HEK293 (cell line): ENCODE measurements around the gene AVP.

Experiments
- CTCF ChIA-PET: fragments of 350-600 bp; formaldehyde crosslinking; extraction: SDS; loops from one replicate; lab custom pipeline; 2021; ENCODE audit warnings: antibody characterized with exemption; lab: Yijun Ruan, JAX
- POLR2A ChIA-PET: fragments of 300-600 bp; formaldehyde crosslinking; extraction: SDS; loops from one replicate; lab custom pipeline; 2020; ENCODE audit warnings: antibody characterized with exemption, inconsistent platforms; lab: Yijun Ruan, JAX
- H3K27ac ChIP-seq: fragments of 200-500 bp; sonication (Bioruptor generic); 2 replicates; pipeline ENCODE4 v1.5.1; 2014; ENCODE audit warnings: low read depth, low read length, control low read depth, inconsistent platforms; ENCODE audit errors: extremely low read depth
- H3K36me3 ChIP-seq, 2 experiments: fragments of 200-500 bp in 1 of 2; sonication (Bioruptor generic) in 1 of 2; 1 replicate in 1 of 2; 2 replicates in 1 of 2; pipeline ENCODE4 v1.5.1; 2014 to 2017; ENCODE audit warnings: inconsistent platforms in 2 of 2, low read length in 2 of 2; ENCODE audit not compliant: control insufficient read depth in 2 of 2, insufficient read depth in 1 of 2
- H3K4me1 ChIP-seq: fragments of 200-500 bp; sonication (Bioruptor generic); 2 replicates; pipeline ENCODE4 v1.5.1; 2014; ENCODE audit warnings: mild to moderate bottlenecking, low read length, inconsistent platforms; ENCODE audit not compliant: control insufficient read depth, insufficient read depth
- H3K4me3 ChIP-seq: 2 replicates; pipeline ENCODE4 v1.5.1; 2011; ENCODE audit warnings: low read depth, mild to moderate bottlenecking, control low read depth, low read length, moderate library complexity
- H3K9me3 ChIP-seq: fragments of 200-500 bp; sonication (Bioruptor generic); 2 replicates; pipeline ENCODE4 v1.5.1; 2014; ENCODE audit warnings: low read depth, low read length, inconsistent platforms; ENCODE audit not compliant: control insufficient read depth, insufficient read depth
- GLIS1 ChIP-seq: fragments of 450-650 bp; formaldehyde crosslinking; IDR thresholded peaks from 2 replicates; pipeline ENCODE4 v1.5.1; 2016; ENCODE audit warnings: missing biosample characterization, missing genetic modification characterization
- HOXD13 ChIP-seq: sonication (generic); formaldehyde crosslinking; IDR thresholded peaks from 2 replicates; pipeline ENCODE4 v1.8.0; 2022; ENCODE audit warnings: missing genetic modification reagents, borderline replicate concordance
- YY2 ChIP-seq: fragments of 450-650 bp; formaldehyde crosslinking; IDR thresholded peaks from 2 replicates; pipeline ENCODE4 v1.5.1; 2016; ENCODE audit warnings: missing biosample characterization, missing genetic modification characterization
- ZNF10 ChIP-seq: fragments of 450-650 bp; formaldehyde crosslinking; IDR thresholded peaks from 2 replicates; pipeline ENCODE4 v1.5.1; 2017; ENCODE audit warnings: missing biosample characterization, missing genetic modification characterization
- ZNF157 ChIP-seq: fragments of 450-650 bp; formaldehyde crosslinking; IDR thresholded peaks from 2 replicates; pipeline ENCODE4 v1.5.1; 2016; ENCODE audit warnings: missing biosample characterization, missing genetic modification characterization
- ZNF311 ChIP-seq: fragments of 450-650 bp; formaldehyde crosslinking; IDR thresholded peaks from 2 replicates; pipeline ENCODE4 v1.5.1; 2017; ENCODE audit warnings: missing biosample characterization, missing genetic modification characterization, borderline replicate concordance
- ZNF354C ChIP-seq: fragments of 450-650 bp; formaldehyde crosslinking; IDR thresholded peaks from 2 replicates; pipeline ENCODE4 v1.5.1; 2016; ENCODE audit warnings: missing biosample characterization, missing genetic modification characterization, low read depth, borderline replicate concordance
- ZNF404 ChIP-seq: fragments of 450-650 bp; formaldehyde crosslinking; IDR thresholded peaks from 2 replicates; pipeline ENCODE4 v1.5.1; 2017; ENCODE audit warnings: missing biosample characterization, missing genetic modification characterization
- ZNF580 ChIP-seq: fragments of 450-650 bp; formaldehyde crosslinking; IDR thresholded peaks from 2 replicates; pipeline ENCODE4 v1.5.1; 2016; ENCODE audit warnings: missing biosample characterization, missing genetic modification characterization
- ZNF624 ChIP-seq: fragments of 450-650 bp; formaldehyde crosslinking; IDR thresholded peaks from 2 replicates; pipeline ENCODE4 v1.5.1; 2017; ENCODE audit warnings: missing biosample characterization, missing genetic modification characterization
- ZNF626 ChIP-seq: fragments of 450-650 bp; sonication (Bioruptor Pico); formaldehyde crosslinking; IDR thresholded peaks from 2 replicates; pipeline ENCODE4 v1.5.1; 2018; ENCODE audit warnings: missing biosample characterization, missing genetic modification characterization, inconsistent platforms
- TF ChIP-seq, protein P1 (sequence below): fragments of 450-650 bp; formaldehyde crosslinking; IDR thresholded peaks from 2 replicates; pipeline ENCODE4 v1.5.1; 2016; ENCODE audit warnings: missing biosample characterization, missing genetic modification characterization

The AVP gene

GRCh38 chr20:3121955-3122610 lies 37.6 kb upstream of the AVP start:
- Histone ChIP-seq H3K4me3 (no peak overlapping the region), H3K4me1 (peaks cover 4% of the 10 kb centered on the region; the same call in 1 of the 2 replicates), H3K36me3 (peaks cover 8 to 30% of the 10 kb centered on the region in 2 experiments; a peak in 2 of 3 replicates), H3K27ac (no peak overlapping the region), H3K9me3 (no peaks in the 10 kb centered on the region)
- ChIA-PET POLR2A (no interaction called here), CTCF (interaction anchor here (0.6 to 0.8 kb wide), 3 partner anchors 69 to 97 kb away, joined by 3 to 5 read pairs (median 3); no protein-coding TSS in a partner anchor)
- TF ChIP-seq ZNF404 (tag by site-specific recombination) (no peak), ZNF624 (no peak), ZNF311 (tag by site-specific recombination) (no peak), HOXD13 (CRISPR knock-in tag) (no peak), ZNF580 (tag by site-specific recombination) (no peak), ZNF10 (tag by site-specific recombination) (no peak)
- TF ChIP-seq, all 188 proteins: peak for 0

GRCh38 chr20:3121271-3121911 lies 36.9 kb upstream of the AVP start:
- Histone ChIP-seq H3K27ac (no peak overlapping the region), H3K4me1 (peaks cover 4% of the 10 kb centered on the region; the same call in 1 of the 2 replicates)
- TF ChIP-seq, protein P1, sequence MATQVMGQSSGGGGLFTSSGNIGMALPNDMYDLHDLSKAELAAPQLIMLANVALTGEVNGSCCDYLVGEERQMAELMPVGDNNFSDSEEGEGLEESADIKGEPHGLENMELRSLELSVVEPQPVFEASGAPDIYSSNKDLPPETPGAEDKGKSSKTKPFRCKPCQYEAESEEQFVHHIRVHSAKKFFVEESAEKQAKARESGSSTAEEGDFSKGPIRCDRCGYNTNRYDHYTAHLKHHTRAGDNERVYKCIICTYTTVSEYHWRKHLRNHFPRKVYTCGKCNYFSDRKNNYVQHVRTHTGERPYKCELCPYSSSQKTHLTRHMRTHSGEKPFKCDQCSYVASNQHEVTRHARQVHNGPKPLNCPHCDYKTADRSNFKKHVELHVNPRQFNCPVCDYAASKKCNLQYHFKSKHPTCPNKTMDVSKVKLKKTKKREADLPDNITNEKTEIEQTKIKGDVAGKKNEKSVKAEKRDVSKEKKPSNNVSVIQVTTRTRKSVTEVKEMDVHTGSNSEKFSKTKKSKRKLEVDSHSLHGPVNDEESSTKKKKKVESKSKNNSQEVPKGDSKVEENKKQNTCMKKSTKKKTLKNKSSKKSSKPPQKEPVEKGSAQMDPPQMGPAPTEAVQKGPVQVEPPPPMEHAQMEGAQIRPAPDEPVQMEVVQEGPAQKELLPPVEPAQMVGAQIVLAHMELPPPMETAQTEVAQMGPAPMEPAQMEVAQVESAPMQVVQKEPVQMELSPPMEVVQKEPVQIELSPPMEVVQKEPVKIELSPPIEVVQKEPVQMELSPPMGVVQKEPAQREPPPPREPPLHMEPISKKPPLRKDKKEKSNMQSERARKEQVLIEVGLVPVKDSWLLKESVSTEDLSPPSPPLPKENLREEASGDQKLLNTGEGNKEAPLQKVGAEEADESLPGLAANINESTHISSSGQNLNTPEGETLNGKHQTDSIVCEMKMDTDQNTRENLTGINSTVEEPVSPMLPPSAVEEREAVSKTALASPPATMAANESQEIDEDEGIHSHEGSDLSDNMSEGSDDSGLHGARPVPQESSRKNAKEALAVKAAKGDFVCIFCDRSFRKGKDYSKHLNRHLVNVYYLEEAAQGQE (tag by site-specific recombination): no peak
- no peak for TF ChIP-seq GLIS1 (tag by site-specific recombination)
- no peak for TF ChIP-seq ZNF626 (tag by site-specific recombination)
- no peak for TF ChIP-seq YY2
- TF ChIP-seq ZNF354C (tag by site-specific recombination): no peak
- TF ChIP-seq, all 188 proteins: peak for 0
- Histone ChIP-seq H3K9me3 (no peaks in the 10 kb centered on the region), H3K4me3 (no peak overlapping the region), H3K36me3 (peaks cover 8 to 30% of the 10 kb centered on the region in 2 experiments; a peak in 2 of 3 replicates)
- ChIA-PET POLR2A (no interaction called here), CTCF (interaction anchor here (0.6 kb wide), 2 partner anchors 68 to 98 kb away, joined by 3 read pairs; no protein-coding TSS in a partner anchor)

DNA sequence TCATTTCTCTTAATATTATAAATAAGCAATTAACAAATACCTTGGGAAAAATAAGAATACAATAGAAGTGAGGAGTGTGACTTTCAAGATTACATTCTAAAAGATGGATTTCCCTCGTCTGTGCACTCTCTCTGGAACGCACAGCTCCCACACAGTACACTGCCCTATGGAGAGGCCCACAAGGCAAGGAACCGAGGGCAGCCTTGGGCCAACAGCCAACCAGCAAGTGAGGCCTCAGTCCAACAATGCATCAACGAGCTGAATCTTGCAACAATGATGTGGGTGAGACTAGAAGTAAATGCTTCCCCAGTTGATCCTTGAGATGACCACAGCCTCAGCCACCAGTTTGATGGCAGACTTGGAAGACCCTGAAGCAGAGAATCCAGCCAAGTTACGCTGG lies 34.5 kb upstream of the AVP start:
- H3K27ac ChIP-seq: peak overlapping the region; percentile 24; the same call in 1 of the 2 replicates
- CTCF ChIA-PET: no interaction called here
- no peaks in the 10 kb centered on the region for H3K9me3 ChIP-seq
- POLR2A ChIA-PET: interaction anchor here (1.2 kb wide), 1 partner anchor 66 kb away, joined by 4 read pairs; no protein-coding TSS in a partner anchor
- TF ChIP-seq ZNF157: no peak
- peaks cover 4% of the 10 kb centered on the region; the same call in 1 of the 2 replicates for H3K4me1 ChIP-seq
- no peak overlapping the region for H3K4me3 ChIP-seq
- H3K36me3 ChIP-seq: peaks cover 8 to 30% of the 10 kb centered on the region in 2 experiments; a peak in 2 of 3 replicates
